Measurements from ENCODE around the gene KLHL30.

Gene KLHL30

GRCh38 chr2:238133499-238134392 lies 4.7 kb upstream of the KLHL30 start:
- TF ChIP-seq SIN3A (IDR thresholded peaks at IDR 0.05; ENCODE audit: borderline replicate concordance, insufficient read depth, low read length) (no peak), TAF1 (IDR thresholded peaks at IDR 0.05; ENCODE audit: borderline replicate concordance, insufficient read depth, low read length) (no peak), FOXP2 (optimal IDR thresholded peaks at IDR 0.05; ENCODE audit: borderline replicate concordance, extremely low read depth, extremely low read length, insufficient read depth) (no peak), POLR2AphosphoS5 (IDR thresholded peaks at IDR 0.05; ENCODE audit: low read depth, low read length) (no peak)
- TF ChIP-seq, protein P1, sequence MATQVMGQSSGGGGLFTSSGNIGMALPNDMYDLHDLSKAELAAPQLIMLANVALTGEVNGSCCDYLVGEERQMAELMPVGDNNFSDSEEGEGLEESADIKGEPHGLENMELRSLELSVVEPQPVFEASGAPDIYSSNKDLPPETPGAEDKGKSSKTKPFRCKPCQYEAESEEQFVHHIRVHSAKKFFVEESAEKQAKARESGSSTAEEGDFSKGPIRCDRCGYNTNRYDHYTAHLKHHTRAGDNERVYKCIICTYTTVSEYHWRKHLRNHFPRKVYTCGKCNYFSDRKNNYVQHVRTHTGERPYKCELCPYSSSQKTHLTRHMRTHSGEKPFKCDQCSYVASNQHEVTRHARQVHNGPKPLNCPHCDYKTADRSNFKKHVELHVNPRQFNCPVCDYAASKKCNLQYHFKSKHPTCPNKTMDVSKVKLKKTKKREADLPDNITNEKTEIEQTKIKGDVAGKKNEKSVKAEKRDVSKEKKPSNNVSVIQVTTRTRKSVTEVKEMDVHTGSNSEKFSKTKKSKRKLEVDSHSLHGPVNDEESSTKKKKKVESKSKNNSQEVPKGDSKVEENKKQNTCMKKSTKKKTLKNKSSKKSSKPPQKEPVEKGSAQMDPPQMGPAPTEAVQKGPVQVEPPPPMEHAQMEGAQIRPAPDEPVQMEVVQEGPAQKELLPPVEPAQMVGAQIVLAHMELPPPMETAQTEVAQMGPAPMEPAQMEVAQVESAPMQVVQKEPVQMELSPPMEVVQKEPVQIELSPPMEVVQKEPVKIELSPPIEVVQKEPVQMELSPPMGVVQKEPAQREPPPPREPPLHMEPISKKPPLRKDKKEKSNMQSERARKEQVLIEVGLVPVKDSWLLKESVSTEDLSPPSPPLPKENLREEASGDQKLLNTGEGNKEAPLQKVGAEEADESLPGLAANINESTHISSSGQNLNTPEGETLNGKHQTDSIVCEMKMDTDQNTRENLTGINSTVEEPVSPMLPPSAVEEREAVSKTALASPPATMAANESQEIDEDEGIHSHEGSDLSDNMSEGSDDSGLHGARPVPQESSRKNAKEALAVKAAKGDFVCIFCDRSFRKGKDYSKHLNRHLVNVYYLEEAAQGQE (IDR thresholded peaks at IDR 0.05; ENCODE audit: insufficient read depth in 1 of 2, low read depth in 2 of 2, low read length in 2 of 2) = no peak

DNA sequence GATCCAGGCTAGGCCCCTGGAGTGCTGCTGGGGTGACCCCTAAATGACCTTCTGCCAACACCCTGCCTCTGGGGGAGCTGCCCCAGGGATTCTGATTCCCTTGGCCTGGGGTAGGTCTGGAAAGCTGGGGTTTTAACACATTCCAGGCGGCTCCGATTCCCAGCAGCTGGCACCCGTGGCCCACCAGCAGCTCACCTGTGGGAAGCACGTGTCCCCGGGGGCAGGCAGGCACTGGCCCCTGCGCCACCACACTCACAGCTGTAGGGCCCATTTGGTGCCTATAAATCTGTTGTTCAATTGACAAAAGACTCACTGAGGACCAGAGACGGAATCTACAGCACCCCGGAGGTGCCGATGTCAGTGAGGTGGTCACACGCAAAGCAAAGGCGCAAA lies 4.1 kb upstream of the KLHL30 start:
- TF ChIP-seq, protein P1 (IDR thresholded peaks at IDR 0.05; ENCODE audit: insufficient read depth in 1 of 2, low read depth in 2 of 2, low read length in 2 of 2) = no peak
- no peak for TF ChIP-seq FOXP2 (optimal IDR thresholded peaks at IDR 0.05; ENCODE audit: borderline replicate concordance, extremely low read depth, extremely low read length, insufficient read depth)
- no peak for TF ChIP-seq POLR2AphosphoS5 (IDR thresholded peaks at IDR 0.05; ENCODE audit: low read depth, low read length)

DNA sequence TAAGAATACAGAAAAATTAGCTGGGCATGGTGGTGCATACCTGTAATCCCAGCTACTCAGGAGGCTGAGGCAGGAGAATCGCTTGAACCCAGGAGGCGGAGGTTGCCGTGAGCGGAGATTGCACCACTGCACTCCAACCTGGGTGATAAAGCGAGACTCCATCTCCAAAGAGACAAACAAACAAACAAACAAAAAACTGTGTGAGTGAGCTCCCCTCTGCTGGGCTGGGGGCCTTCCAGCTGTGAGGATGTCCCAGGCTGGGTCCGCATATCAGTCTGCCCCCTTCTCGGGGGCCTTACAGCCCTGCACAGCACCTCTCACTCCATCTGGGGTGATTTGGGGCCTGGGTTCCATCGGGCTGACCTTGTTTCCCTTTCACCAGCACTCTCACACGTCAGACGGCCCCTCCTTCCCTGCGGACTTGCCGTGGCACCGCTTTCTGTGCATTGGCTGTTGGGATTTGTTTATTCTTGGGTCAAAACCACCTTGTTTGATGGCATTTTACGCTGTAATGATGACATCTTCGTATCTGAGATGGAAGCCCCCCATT lies 2.8 kb upstream of the KLHL30 start:
- no peak for TF ChIP-seq TAF1 (IDR thresholded peaks at IDR 0.05; ENCODE audit: borderline replicate concordance, insufficient read depth, low read length)
- TF ChIP-seq SIN3A (IDR thresholded peaks at IDR 0.05; ENCODE audit: borderline replicate concordance, insufficient read depth, low read length) = no peak
- TF ChIP-seq POLR2AphosphoS5 (IDR thresholded peaks at IDR 0.05; ENCODE audit: low read depth, low read length) = no peak
- TF ChIP-seq, protein P1 (IDR thresholded peaks at IDR 0.05; ENCODE audit: insufficient read depth in 1 of 2, low read depth in 2 of 2, low read length in 2 of 2) = no peak
- no peak for TF ChIP-seq FOXP2 (optimal IDR thresholded peaks at IDR 0.05; ENCODE audit: borderline replicate concordance, extremely low read depth, extremely low read length, insufficient read depth)

DNA sequence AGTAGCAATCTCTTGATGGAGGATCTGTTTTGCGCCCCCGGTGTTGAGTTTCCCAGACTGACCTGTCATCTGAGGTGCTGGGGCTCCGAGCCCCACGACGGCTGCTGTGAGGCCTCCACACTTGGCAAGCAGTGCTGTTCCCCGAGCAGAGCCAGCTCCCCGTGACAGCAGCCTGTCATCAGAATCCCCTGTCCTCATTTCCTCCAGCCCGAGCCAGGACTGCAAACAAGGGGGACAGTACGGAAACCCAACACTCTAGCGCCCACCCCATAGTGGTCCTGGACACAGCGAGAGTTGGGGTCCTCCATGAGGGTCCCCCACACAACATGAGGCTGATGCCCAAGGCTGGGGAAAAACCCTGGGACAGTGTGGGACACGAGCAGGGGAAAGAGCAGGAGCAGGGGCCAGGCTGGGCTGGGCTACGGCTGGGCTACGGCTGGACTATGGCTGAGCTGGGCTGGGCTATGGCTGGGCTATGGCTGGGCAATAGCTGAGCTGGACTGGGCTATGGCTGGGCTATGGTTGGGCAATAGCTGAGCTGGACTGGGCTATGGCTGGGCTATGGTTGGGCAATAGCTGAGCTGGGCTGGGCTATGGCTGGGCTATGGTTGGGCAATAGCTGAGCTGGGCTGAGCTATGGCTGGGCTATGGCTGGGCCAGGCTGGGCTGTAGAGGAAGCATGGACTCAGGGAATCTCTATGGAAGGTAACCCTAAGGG lies 1.5 kb upstream of the KLHL30 start:
- TF ChIP-seq, protein P1 (IDR thresholded peaks at IDR 0.05; ENCODE audit: insufficient read depth in 1 of 2, low read depth in 2 of 2, low read length in 2 of 2) = no peak
- TF ChIP-seq SIN3A (IDR thresholded peaks at IDR 0.05; ENCODE audit: borderline replicate concordance, insufficient read depth, low read length) (no peak), FOXP2 (optimal IDR thresholded peaks at IDR 0.05; ENCODE audit: borderline replicate concordance, extremely low read depth, extremely low read length, insufficient read depth) (no peak), POLR2AphosphoS5 (IDR thresholded peaks at IDR 0.05; ENCODE audit: low read depth, low read length) (no peak), TAF1 (IDR thresholded peaks at IDR 0.05; ENCODE audit: borderline replicate concordance, insufficient read depth, low read length) (no peak)

All from PFSK-1 (cell line).